Liver (tissue), 9 donors: ENCODE measurements around the gene ARHGAP29. TPM values are rescaled to one million over a fixed set of nuclear protein-coding genes. Genes with fewer than 3 reads are reported as not detected.

Source experiments
- DNase-seq: peaks from one replicate; pipeline ENCODE4 v3.0.0-alpha.2; 2017; ENCODE audit warnings: low spot score
- H3K27ac ChIP-seq, 2 donors: one replicate each; pipeline ENCODE4 v1.7.0; 2013; ENCODE audit warnings: inconsistent platforms in 2 of 2, low read length in 2 of 2, control low read depth in 1 of 2, low read depth in 1 of 2, mild to moderate bottlenecking in 1 of 2
- H3K27me3 ChIP-seq, 4 donors: one replicate each; pipeline versions ENCODE4 v1.6.1 to v1.7.0; 2013; ENCODE audit warnings: low read length in 3 of 4, inconsistent platforms in 1 of 4, mild to moderate bottlenecking in 1 of 4, moderate library complexity in 1 of 4; ENCODE audit not compliant: control insufficient read depth in 4 of 4, insufficient read depth in 4 of 4
- H3K36me3 ChIP-seq, 4 donors: one replicate each; pipeline versions ENCODE4 v1.6.1 to v1.7.0; 2013; ENCODE audit warnings: low read length in 3 of 4, mild to moderate bottlenecking in 3 of 4, low read depth in 1 of 4, moderate library complexity in 1 of 4; ENCODE audit not compliant: control insufficient read depth in 4 of 4, insufficient read depth in 3 of 4
- H3K4me1 ChIP-seq, 4 donors: one replicate each; pipeline versions ENCODE4 v1.6.1 to v1.7.0; 2013; ENCODE audit warnings: low read length in 3 of 4, mild to moderate bottlenecking in 3 of 4, moderate library complexity in 1 of 4; ENCODE audit not compliant: control insufficient read depth in 4 of 4, insufficient read depth in 4 of 4
- H3K4me3 ChIP-seq, 3 donors: one replicate each; pipeline versions ENCODE4 v1.6.1 to v1.7.0; 2013; ENCODE audit warnings: low read length in 3 of 3, control low read depth in 1 of 3, low read depth in 1 of 3, mild to moderate bottlenecking in 1 of 3
- H3K9ac ChIP-seq, 2 donors: one replicate each; pipeline ENCODE4 v1.7.0; 2013; ENCODE audit warnings: low read length in 2 of 2, mild to moderate bottlenecking in 2 of 2, moderate library complexity in 2 of 2, control low read depth in 1 of 2, low read depth in 1 of 2
- H3K9me3 ChIP-seq, 4 donors: one replicate each; pipeline versions ENCODE4 v1.6.1 to v1.7.0; 2013; ENCODE audit warnings: low read length in 3 of 4; ENCODE audit not compliant: control insufficient read depth in 4 of 4
- ATF3 ChIP-seq: IDR thresholded peaks from 2 replicates; pipeline ENCODE4 v1.6.1; 2016; ENCODE audit warnings: antibody characterized with exemption
- CTCF ChIP-seq: fragments of 150-350 bp; IDR thresholded peaks from 2 replicates; pipeline ENCODE4 v1.5.1; 2017; ENCODE audit warnings: improper control_type of control experiment, low read depth, low read length; ENCODE audit not compliant: missing input control
- EGR1 ChIP-seq, 2 donors: IDR thresholded peaks; 2 replicates each; pipeline ENCODE4 v1.6.1; 2016 to 2018; ENCODE audit warnings: antibody characterized with exemption in 2 of 2, low read depth in 2 of 2
- FOXA1 ChIP-seq: IDR thresholded peaks from 2 replicates; pipeline ENCODE4 v1.6.1; 2016; ENCODE audit warnings: antibody characterized with exemption
- FOXA2 ChIP-seq: IDR thresholded peaks from 2 replicates; pipeline ENCODE4 v1.6.1; 2016; ENCODE audit warnings: antibody characterized with exemption
- GABPA ChIP-seq, 2 donors: IDR thresholded peaks in 1 of 2; conservative IDR thresholded peaks in 1 of 2; 2 replicates each; pipeline ENCODE4 v1.6.1; 2016; ENCODE audit warnings: antibody characterized with exemption in 2 of 2, mild to moderate bottlenecking in 1 of 2, moderate library complexity in 1 of 2
- HNF4A ChIP-seq, 2 donors: conservative IDR thresholded peaks; 2 replicates each; pipeline ENCODE4 v1.6.1; 2016; ENCODE audit warnings: antibody characterized with exemption in 2 of 2, mild to moderate bottlenecking in 2 of 2
- HNF4G ChIP-seq: IDR thresholded peaks from 2 replicates; pipeline ENCODE4 v1.6.1; 2016; ENCODE audit warnings: antibody characterized with exemption
- JUND ChIP-seq, 2 donors: IDR thresholded peaks; 2 replicates each; pipeline ENCODE4 v1.6.1; 2016; ENCODE audit warnings: antibody characterized with exemption in 2 of 2
- MAX ChIP-seq: IDR thresholded peaks from 2 replicates; pipeline ENCODE4 v1.6.1; 2016; ENCODE audit warnings: antibody characterized with exemption
- NR2F2 ChIP-seq: IDR thresholded peaks from 2 replicates; pipeline ENCODE4 v1.6.1; 2016; ENCODE audit warnings: antibody characterized with exemption
- RAD21 ChIP-seq, 2 donors: IDR thresholded peaks; 2 replicates each; pipeline ENCODE4 v1.6.1; 2016; ENCODE audit warnings: antibody characterized with exemption in 2 of 2, mild to moderate bottlenecking in 2 of 2
- REST ChIP-seq: IDR thresholded peaks from 2 replicates; pipeline ENCODE4 v1.6.1; 2016; ENCODE audit warnings: antibody characterized with exemption, mild to moderate bottlenecking
- RXRA ChIP-seq, 2 donors: IDR thresholded peaks; 2 replicates each; pipeline ENCODE4 v1.6.1; 2017 to 2018; ENCODE audit warnings: antibody characterized with exemption in 2 of 2, mild to moderate bottlenecking in 1 of 2
- SP1 ChIP-seq: IDR thresholded peaks from 2 replicates; pipeline ENCODE4 v1.6.1; 2018; ENCODE audit warnings: antibody characterized with exemption, mild to moderate bottlenecking
- TAF1 ChIP-seq: conservative IDR thresholded peaks from 2 replicates; pipeline ENCODE4 v1.6.1; 2016; ENCODE audit warnings: antibody characterized with exemption, mild to moderate bottlenecking
- YY1 ChIP-seq: IDR thresholded peaks from 2 replicates; pipeline ENCODE4 v1.6.1; 2016; ENCODE audit warnings: antibody characterized with exemption, mild to moderate bottlenecking
- ZBTB33 ChIP-seq: IDR thresholded peaks from 2 replicates; pipeline ENCODE4 v1.6.1; 2016; ENCODE audit warnings: antibody characterized with exemption
- WGBS: extraction: QIAGEN DNeasy Blood & Tissue Kit; methylation state at CpG from one replicate; pipeline ENCODE4 v1.1.7; 2013; 5-methylcytosine and 5-hydroxymethylcytosine counted together
- polyA plus RNA-seq, 2 donors: library from polyadenylated mRNA; stranded (reverse) in 1 of 2; unstranded in 1 of 2; fragments of 200-250 nt in 1 of 2; fragments of >200 nt in 1 of 2; fragmentation: Nextera tagmentation in 1 of 2; extraction: Ambion mirVana in 1 of 2; gene quantifications; one replicate each; pipeline versions ENCODE4 v1.2.1 to v1.2.3, GENCODE V29; 2013 to 2015
- total RNA-seq, 2 donors: library from RNA; depleted of rRNA; stranded (reverse); fragments of >200 nt; gene quantifications; one replicate each; pipeline ENCODE4 v1.2.3, GENCODE V29; 2014
- donor health status: healthy.
- donor health status: healthy.
- donor health status: healthy.
- donor health status: healthy.
- donor health status: healthy.

Gene ARHGAP29
- total and polyA plus RNA-seq, 4 donors = 8.3 to 27.7 (median 13.2) TPM

- TF ChIP-seq ZBTB33 (no peak), TAF1 (no peak), FOXA1 (no peak), GABPA (IDR thresholded peaks at IDR 0.05 in 1 of 2, conservative IDR thresholded peaks at IDR 0.05 in 1 of 2) (no peak), SP1 (no peak), HNF4A (conservative IDR thresholded peaks at IDR 0.05) (no peak)
Measured at GRCh38 chr1:94274561-94274960, 37.2 kb upstream of the ARHGAP29 start (continued).

GRCh38 chr1:94273111-94273510, 35.7 kb upstream of the ARHGAP29 start:
- H3K9me3 ChIP-seq = no peaks in the 10 kb centered on the region
- no peak for TF ChIP-seq ZBTB33
- no peak for TF ChIP-seq EGR1 (IDR thresholded peaks at IDR 0.05; ENCODE audit: low read depth in 2 of 2)
- no peak for TF ChIP-seq HNF4A (conservative IDR thresholded peaks at IDR 0.05)
- no peak for TF ChIP-seq YY1
- no peak for TF ChIP-seq FOXA1
- no peak for TF ChIP-seq MAX
- no peak for TF ChIP-seq GABPA (IDR thresholded peaks at IDR 0.05 in 1 of 2, conservative IDR thresholded peaks at IDR 0.05 in 1 of 2)
- no peak for TF ChIP-seq SP1
- TF ChIP-seq TAF1 = no peak
- TF ChIP-seq NR2F2 = no peak
- TF ChIP-seq RXRA (IDR thresholded peaks at IDR 0.05) = no peak
- TF ChIP-seq FOXA2 = no peak
- no peak for TF ChIP-seq RAD21 (IDR thresholded peaks at IDR 0.05)
- TF ChIP-seq HNF4G = no peak
- TF ChIP-seq CTCF = no peak
- TF ChIP-seq ATF3 = no peak
- H3K4me3 ChIP-seq = no peak overlapping the region
- WGBS = 78% methylated on average over 4 of the region's 4 CpGs
- no peak overlapping the region for H3K27ac ChIP-seq
- no peaks in the 10 kb centered on the region for H3K36me3 ChIP-seq
- no peak for DNase-seq
- H3K4me1 ChIP-seq = no peaks in the 10 kb centered on the region
- H3K27me3 ChIP-seq = no peaks in the 10 kb centered on the region
- H3K9ac ChIP-seq = no peak overlapping the region

- Histone ChIP-seq H3K9ac (no peak overlapping the region), H3K4me1 (no peaks in the 10 kb centered on the region), H3K27me3 (no peaks in the 10 kb centered on the region), H3K4me3 (no peak overlapping the region), H3K36me3 (no peaks in the 10 kb centered on the region), H3K9me3 (no peaks in the 10 kb centered on the region), H3K27ac (no peak overlapping the region)
- WGBS = 73% methylated on average over 1 of the region's 1 CpG
- DNase-seq = no peak
- TF ChIP-seq RXRA (IDR thresholded peaks at IDR 0.05) (no peak), NR2F2 (no peak), CTCF (no peak), REST (no peak), MAX (no peak), JUND (IDR thresholded peaks at IDR 0.05) (no peak), YY1 (no peak), TAF1 (no peak), FOXA1 (no peak)
Measured at GRCh38 chr1:94272388-94272787, 35.0 kb upstream of the ARHGAP29 start.
